Endodermal cell (in vitro differentiated cells): ENCODE data around the gene MGLL. TPM values are rescaled to one million over a fixed set of nuclear protein-coding genes. Genes with fewer than 3 reads are reported as not detected.

Source experiments
- DNase-seq: peaks from one replicate; pipeline ENCODE4 v3.0.0-alpha.2; 2017
- H3K27ac ChIP-seq: 2 replicates; pipeline ENCODE4 v1.5.1; 2013; ENCODE audit warnings: mild to moderate bottlenecking, low read depth, low read length, moderate library complexity
- H3K27me3 ChIP-seq: 2 replicates; pipeline ENCODE4 v1.6.1; 2013; ENCODE audit warnings: mild to moderate bottlenecking, low read length, moderate library complexity; ENCODE audit not compliant: insufficient read depth, control insufficient read depth, poor library complexity, severe bottlenecking
- H3K36me3 ChIP-seq: 2 replicates; pipeline ENCODE4 v1.7.0; 2013; ENCODE audit warnings: mild to moderate bottlenecking, low read length, moderate library complexity; ENCODE audit not compliant: control insufficient read depth, insufficient read depth
- H3K4me1 ChIP-seq: one replicate; pipeline ENCODE4 v1.7.0; 2013; ENCODE audit warnings: low read length; ENCODE audit not compliant: control insufficient read depth, insufficient read depth
- H3K4me3 ChIP-seq: 2 replicates; pipeline ENCODE4 v1.5.1; 2013; ENCODE audit warnings: mild to moderate bottlenecking, low read length, moderate library complexity
- H3K9ac ChIP-seq: 2 replicates; pipeline ENCODE4 v1.6.1; 2013; ENCODE audit warnings: mild to moderate bottlenecking, low read length, moderate library complexity; ENCODE audit not compliant: poor library complexity, severe bottlenecking; ENCODE audit errors: extremely low read depth
- H3K9me3 ChIP-seq: 2 replicates; pipeline ENCODE4 v1.6.1; 2013; ENCODE audit warnings: mild to moderate bottlenecking, low read length, moderate library complexity; ENCODE audit not compliant: control insufficient read depth
- H3K27ac Mint-ChIP-seq: 2 replicates; pipeline ENCODE4 v1.8.0; 2020; ENCODE audit warnings: mixed read lengths
- H3K27me3 Mint-ChIP-seq: 2 replicates; pipeline ENCODE4 v1.8.0; 2021; ENCODE audit warnings: mild to moderate bottlenecking, mixed read lengths; ENCODE audit not compliant: insufficient read depth
- H3K36me3 Mint-ChIP-seq: 2 replicates; pipeline ENCODE4 v1.8.0; 2020; ENCODE audit warnings: low read depth, mixed read lengths
- H3K4me1 Mint-ChIP-seq: 2 replicates; pipeline ENCODE4 v1.8.0; 2020; ENCODE audit warnings: mixed read lengths
- H3K4me3 Mint-ChIP-seq: 2 replicates; pipeline ENCODE4 v1.8.0; 2020; ENCODE audit warnings: mild to moderate bottlenecking, moderate library complexity, mixed read lengths
- H3K9me3 Mint-ChIP-seq: 2 replicates; pipeline ENCODE4 v1.8.0; 2020; ENCODE audit warnings: mild to moderate bottlenecking, mixed read lengths
- WGBS, 2 experiments: methylation state at CpG; one replicate each; pipeline versions ENCODE4 v1.1.5 to v1.1.7; 2013; ENCODE audit warnings: missing lambda C conversion rate in 2 of 2, mixed read lengths in 1 of 2; ENCODE audit not compliant: insufficient coverage in 1 of 2, insufficient read length in 1 of 2; 5-methylcytosine and 5-hydroxymethylcytosine counted together
- total RNA-seq, 2 donors: library from RNA; stranded (reverse); fragmentation: NEBNext Ultra II Directional in 1 of 2; extraction: Animal tissue kit (Norgen Biotek cat#: 25700) in 1 of 2; gene quantifications; 2 replicates in 1 of 2; 3 replicates in 1 of 2; pipeline ENCODE4 v1.2.1, GENCODE V29; 2021
- TF ChIP-seq, protein P1 (sequence below): fragments of 200-600 bp; sonication (generic); conservative IDR thresholded peaks from 2 replicates; pipeline ENCODE4 v1.5.0; 2021; ENCODE audit warnings: antibody characterized with exemption, mild to moderate bottlenecking

Gene MGLL
- total RNA-seq, 2 donors from 2014 or later = 0.22 TPM; not detected in 1

DNA sequence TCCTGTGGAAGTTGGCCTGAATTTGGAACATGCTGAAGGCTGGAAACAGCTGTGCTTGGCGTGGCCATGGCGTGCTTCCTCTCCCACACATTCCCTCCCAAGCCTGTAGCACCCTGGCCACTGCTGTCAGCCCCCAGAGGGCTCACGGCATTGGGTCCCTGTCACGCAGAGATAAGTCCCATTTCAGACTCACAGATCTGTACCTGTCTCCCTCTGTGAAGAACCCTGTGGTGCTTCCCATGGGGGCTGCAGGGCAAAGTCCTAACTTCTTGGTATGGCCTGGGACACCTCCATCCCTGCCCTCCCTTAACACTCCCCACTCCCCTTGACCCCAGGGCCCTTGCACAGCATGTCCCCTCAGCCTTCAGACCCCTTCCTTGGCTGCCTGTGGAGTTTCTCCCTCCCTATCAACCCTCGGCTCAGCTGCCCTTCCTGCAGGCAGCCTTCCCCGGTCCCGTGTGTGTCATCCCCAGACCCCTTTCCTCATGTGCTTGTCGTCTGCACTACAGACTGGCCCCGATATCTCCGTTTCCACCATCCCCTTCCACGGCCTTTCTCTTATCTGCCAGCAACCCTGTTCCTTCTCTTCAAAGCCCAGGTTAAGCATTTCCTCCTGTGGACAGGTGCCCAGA lies 120.9 kb downstream of the MGLL start:
- Histone ChIP-seq H3K27me3 (no peaks in the 10 kb centered on the region), H3K36me3 (no peaks in the 10 kb centered on the region), H3K9ac (no peak overlapping the region), H3K4me1 (no peaks in the 10 kb centered on the region), H3K9me3 (no peaks in the 10 kb centered on the region), H3K4me3 (no peak overlapping the region), H3K27ac (no peak overlapping the region)
- Mint-ChIP-seq H3K4me3 (no peak overlapping the region), H3K36me3 (no peaks in the 10 kb centered on the region), H3K27ac (peak overlapping the region; percentile 48), H3K4me1 (peaks cover 4% of the 10 kb centered on the region), H3K9me3 (peaks cover 13% of the 10 kb centered on the region), H3K27me3 (no peaks in the 10 kb centered on the region)
- DNase-seq = no peak
- WGBS, 2 experiments = 87 to 88% methylated on average over 9 to 11 of the region's 11 CpGs
- TF ChIP-seq, protein P1, sequence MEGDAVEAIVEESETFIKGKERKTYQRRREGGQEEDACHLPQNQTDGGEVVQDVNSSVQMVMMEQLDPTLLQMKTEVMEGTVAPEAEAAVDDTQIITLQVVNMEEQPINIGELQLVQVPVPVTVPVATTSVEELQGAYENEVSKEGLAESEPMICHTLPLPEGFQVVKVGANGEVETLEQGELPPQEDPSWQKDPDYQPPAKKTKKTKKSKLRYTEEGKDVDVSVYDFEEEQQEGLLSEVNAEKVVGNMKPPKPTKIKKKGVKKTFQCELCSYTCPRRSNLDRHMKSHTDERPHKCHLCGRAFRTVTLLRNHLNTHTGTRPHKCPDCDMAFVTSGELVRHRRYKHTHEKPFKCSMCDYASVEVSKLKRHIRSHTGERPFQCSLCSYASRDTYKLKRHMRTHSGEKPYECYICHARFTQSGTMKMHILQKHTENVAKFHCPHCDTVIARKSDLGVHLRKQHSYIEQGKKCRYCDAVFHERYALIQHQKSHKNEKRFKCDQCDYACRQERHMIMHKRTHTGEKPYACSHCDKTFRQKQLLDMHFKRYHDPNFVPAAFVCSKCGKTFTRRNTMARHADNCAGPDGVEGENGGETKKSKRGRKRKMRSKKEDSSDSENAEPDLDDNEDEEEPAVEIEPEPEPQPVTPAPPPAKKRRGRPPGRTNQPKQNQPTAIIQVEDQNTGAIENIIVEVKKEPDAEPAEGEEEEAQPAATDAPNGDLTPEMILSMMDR = no peak

DNA sequence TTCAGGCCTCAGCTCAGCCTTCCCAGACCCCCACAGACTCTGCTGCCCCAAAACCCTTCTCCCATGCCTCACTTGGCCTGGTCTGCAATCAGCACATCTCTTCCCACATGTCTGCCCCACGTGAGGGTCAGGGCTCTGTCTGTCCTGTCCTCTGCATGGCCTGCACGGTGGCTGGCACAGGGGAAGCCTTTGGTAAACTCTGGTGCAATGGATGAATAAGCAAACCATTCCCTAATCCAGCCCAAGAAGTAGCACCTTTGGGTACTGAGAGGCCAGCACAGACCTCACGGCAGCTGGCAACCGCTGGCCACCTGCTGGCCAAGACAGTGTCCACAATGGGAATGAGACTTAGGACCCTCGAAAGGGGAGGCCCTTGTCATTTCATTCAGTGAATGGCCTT lies 121.9 kb downstream of the MGLL start:
- DNase-seq = no peak
- TF ChIP-seq, protein P1 = peak; percentile 40
- Mint-ChIP-seq H3K4me3 (no peak overlapping the region), H3K36me3 (no peaks in the 10 kb centered on the region), H3K27ac (peak overlapping the region; percentile 19), H3K27me3 (no peaks in the 10 kb centered on the region), H3K9me3 (peaks cover 13% of the 10 kb centered on the region), H3K4me1 (peaks cover 4% of the 10 kb centered on the region)
- no peaks in the 10 kb centered on the region for H3K36me3 ChIP-seq
- 88 to 95% methylated on average over 5 of the region's 5 CpGs for WGBS, 2 experiments
- H3K9ac ChIP-seq = no peak overlapping the region
- H3K27ac ChIP-seq = no peak overlapping the region
- no peaks in the 10 kb centered on the region for H3K9me3 ChIP-seq
- H3K27me3 ChIP-seq = no peaks in the 10 kb centered on the region
- no peaks in the 10 kb centered on the region for H3K4me1 ChIP-seq
- H3K4me3 ChIP-seq = no peak overlapping the region

DNA sequence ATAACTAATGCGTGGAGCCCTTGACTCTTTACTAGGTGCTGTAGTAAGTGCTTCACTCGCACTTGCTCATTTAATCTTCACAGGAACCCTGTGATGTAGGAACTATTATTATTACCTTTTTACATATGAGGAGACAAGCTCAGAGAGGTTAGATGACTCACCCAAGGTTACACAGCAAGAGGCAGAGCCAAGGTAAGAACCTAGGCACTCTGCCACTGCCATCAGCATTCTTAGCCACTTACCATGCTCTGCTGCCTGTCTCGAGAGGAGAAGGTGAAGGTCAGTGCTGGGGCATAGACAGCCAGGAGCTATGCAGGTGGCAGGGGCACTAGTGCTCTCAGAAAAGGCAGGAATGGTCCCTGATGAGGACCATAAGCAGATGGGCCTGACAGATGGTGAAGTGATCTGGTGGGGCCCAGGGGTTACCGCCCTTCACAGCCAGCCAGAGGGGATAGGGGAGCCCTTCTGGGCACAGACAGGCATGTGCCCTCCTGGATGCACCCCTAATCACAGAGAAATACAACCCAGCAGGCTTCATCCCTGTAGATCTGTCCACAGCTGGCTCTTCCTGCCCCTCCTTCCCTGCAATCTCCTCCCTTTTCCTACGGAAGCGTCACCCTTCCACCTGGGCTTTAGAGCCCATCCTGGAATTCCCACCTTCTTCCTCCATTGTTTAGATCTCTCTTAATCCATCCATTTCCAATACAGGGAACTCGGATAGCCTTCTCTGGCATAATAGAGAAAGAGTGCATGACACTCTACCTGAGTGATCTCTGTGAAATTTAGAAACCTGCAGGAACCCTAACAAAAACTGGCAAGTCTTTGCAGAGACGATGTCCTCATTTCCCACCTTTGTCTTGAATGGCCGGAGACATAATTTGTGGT lies 122.7 kb downstream of the MGLL start:
- H3K4me1 Mint-ChIP-seq = peaks cover 4% of the 10 kb centered on the region
- Histone ChIP-seq H3K36me3 (no peaks in the 10 kb centered on the region), H3K4me3 (no peak overlapping the region), H3K9me3 (no peaks in the 10 kb centered on the region), H3K4me1 (no peaks in the 10 kb centered on the region), H3K27me3 (no peaks in the 10 kb centered on the region), H3K9ac (no peak overlapping the region), H3K27ac (no peak overlapping the region)
- H3K27ac Mint-ChIP-seq = no peak overlapping the region
- H3K27me3 Mint-ChIP-seq = no peaks in the 10 kb centered on the region
- peaks cover 13% of the 10 kb centered on the region for H3K9me3 Mint-ChIP-seq
- 87 to 96% methylated on average over 4 to 9 of the region's 9 CpGs for WGBS, 2 experiments
- DNase-seq = no peak
- no peak overlapping the region for H3K4me3 Mint-ChIP-seq
- TF ChIP-seq, protein P1 = no peak
- no peaks in the 10 kb centered on the region for H3K36me3 Mint-ChIP-seq
